GM04504 (cell line): ENCODE data around the gene SPATA21.
A peak's percentile ranks its signal among the peaks of the same experiment; 100 is the strongest.

ENCODE experiments used
- DNase-seq: peaks from one replicate; pipeline ENCODE4 v3.0.0-alpha.2; 2012; ENCODE audit warnings: low read depth

SPATA21 gene

DNA sequence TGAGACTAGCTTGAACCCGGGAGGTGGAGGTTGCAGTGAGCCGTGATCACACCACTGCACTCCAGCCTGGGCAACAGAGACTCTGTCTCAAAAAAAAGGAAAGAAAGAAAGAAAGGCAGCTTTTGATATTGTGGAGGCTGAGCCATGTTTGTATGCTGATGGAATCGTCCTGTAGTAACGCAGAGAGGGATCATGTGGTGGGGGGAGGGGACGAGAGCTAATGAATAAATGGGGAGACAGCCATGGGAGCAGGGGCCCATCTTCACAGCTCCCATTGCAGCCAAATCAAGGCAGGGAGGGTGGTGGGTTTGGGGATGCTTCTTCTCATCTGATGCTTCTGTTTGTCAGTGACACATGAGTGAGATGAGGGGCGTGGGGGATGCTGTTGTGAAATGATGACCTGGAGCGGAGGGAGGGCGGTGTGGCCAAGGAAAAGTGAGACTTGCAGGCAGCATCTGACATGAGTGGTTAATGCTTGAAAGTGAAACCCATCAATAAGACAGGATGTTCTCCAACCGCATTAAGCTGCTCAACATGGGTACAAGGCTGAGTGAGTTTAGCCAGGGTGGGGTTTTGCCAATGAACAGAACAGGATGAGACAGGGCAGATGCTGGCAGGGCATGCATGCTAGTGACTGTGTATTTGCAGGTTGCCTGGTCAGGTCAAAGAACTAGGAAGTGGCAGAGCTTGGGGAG is 16.7 kb downstream of the SPATA21 start:
- DNase-seq: no peak

DNA sequence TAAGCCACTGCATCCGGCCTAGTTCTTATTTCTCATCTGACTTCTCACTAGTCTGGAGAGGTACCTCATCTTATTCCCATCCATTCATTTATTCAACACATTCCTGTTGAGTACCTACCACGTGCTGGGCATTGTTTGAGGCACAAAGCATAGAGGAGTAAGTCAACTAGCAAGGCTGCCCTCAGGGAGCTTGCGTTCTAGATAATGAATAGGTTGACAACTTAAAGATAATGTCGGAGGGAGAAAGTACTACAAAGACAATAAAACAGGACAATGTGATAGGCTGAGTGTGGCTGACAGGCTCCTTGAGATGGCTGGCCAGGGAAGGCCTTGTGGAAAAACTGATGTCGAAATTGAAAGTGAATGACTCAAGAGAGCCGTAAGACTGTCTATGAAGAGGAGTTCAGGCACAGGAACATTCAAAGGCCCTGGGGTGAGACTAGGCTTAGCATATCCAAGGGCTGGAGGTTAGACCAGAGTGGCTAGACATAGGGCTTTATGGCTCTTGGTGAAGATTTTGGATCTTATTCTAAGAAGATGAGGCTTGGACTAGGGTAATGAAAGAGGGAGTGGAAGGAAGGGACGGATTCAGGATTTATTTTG is 18.3 kb downstream of the SPATA21 start:
- DNase-seq: no peak

DNA sequence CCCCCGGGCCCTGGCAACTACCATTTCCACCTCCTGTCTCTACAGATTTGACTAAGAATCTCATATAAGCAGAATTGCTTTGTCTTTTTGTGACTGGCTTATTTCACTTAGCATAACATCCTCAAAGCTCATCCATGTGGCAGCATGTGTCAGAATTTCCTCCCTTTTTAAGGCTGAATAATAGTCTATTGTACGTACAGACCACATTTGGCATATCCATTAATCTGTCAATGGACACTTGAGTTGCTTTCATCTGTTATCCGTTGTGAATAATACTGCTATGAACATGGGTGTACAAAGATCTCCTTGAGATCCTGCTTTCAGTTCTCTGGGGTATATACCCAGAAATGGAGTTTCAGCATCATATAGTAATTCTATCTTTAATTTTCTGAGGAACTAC is 24.0 kb downstream of the SPATA21 start:
- no peak for DNase-seq

- no peak for DNase-seq
Observed at GRCh38 chr1:16410803-16411202, 26.4 kb downstream of the SPATA21 start.

- no peak for DNase-seq
Observed at GRCh38 chr1:16409536-16410152, 27.6 kb downstream of the SPATA21 start.

DNA sequence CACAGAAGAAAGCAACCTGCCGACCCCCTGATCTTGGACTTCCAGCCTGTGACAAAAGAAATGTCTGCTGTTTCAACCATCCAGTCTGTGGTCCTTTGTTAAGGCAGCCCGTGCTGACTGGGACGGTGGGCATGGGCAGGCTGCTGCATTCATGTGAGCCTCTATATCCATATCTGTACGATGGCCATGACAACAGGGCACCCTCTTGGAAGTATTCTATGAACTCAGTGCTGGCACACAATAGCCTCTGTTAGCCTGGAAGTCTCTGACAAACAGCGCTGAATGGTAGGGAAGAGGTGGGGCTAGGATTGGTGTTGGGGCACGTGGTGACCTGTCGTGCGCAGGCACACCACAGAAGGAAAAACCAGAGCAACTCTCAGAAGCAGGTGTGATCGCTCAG is 30.4 kb downstream of the SPATA21 start:
- DNase-seq: no peak

- no peak for DNase-seq
Observed at GRCh38 chr1:16405441-16405840, 31.8 kb downstream of the SPATA21 start.

GRCh38 chr1:16402742-16403141 is 34.5 kb downstream of the SPATA21 start:
- DNase-seq: no peak

GRCh38 chr1:16398371-16398953 is 38.8 kb downstream of the SPATA21 start:
- no peak for DNase-seq

DNA sequence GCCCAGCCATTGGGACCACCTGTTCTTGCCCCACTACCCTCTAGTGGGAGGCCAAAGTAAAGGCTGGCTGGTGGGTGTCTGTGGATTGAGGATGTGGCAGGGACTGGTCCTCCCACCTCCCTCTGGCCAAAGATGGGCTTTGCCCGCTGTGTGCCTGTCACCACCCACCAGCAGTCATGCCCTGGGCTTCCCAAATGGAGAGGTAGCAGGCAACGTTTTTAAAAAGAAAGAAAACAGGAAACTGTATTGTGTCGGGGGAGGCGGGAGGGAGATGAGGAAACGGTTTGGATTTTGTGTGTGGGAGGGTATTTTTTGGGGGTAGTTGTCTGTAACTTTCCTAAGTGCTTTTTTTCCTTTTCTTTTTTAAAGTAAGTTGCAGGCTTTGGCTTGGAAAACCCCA is 40.1 kb downstream of the SPATA21 start:
- no peak for DNase-seq

DNA sequence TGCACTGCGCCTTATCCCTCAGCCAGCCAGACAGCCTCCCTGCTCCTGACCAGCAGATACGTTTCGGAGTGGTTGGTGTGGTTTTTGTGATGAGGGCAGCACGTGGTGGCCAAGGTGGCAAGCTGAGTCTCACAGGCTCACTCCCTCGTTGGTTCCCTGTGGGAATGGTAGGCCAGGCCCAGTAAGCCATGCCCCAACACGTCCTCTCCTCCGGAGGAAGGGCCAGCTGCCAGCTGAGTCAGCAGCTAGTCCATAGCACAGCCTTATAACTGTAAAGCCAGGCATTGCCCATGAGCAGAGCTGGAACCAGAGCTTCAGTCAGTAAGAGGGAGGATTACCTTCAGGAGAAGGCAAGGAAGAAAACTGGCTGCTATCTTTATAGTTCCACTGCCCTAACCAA is 40.6 kb downstream of the SPATA21 start:
- peak; percentile 66 for DNase-seq

DNA sequence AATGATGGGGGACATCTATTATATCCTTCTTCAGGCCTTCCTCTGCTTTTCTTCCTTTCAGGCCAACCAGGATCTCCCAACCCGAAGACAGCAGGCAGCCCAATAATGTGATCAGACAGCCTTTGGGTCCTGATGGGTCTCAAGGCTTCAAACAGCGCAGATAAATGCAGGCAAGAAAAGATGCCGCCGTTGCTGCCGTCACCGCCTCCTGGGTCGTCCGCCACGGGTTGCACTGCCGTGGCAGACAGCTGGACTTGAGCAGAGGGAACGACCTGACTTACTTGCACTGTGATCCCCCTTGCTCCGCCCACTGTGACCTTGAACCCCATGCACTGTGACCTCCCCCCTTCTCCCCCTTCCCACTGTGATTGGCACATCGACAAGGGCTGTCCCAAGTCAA is 42.2 kb downstream of the SPATA21 start:
- DNase-seq: no peak

GRCh38 chr1:16393570-16394521 is 43.4 kb downstream of the SPATA21 start:
- DNase-seq: no peak

- no peak for DNase-seq
Observed at GRCh38 chr1:16392740-16393569, 44.3 kb downstream of the SPATA21 start.

DNA sequence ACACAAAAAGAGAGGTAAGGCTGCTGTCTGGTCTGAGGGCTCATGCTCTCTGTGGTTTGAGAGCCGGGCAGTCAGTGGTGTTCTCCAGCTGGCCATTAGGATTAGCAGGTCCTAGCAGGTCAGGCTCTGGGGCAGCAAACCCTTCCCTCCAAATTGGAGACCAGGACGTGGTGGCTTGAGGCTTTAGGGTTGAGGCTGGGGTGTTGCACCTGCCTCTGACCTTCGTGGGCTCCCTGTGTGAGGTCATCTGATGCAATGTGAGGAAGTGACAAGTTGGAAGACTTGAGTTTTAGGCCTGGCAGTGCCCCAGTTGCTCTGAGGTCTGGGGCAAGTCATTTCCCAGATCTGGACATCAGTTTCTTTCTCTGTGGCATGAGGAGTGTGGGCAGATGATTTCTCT is 45.8 kb downstream of the SPATA21 start:
- DNase-seq: no peak

DNA sequence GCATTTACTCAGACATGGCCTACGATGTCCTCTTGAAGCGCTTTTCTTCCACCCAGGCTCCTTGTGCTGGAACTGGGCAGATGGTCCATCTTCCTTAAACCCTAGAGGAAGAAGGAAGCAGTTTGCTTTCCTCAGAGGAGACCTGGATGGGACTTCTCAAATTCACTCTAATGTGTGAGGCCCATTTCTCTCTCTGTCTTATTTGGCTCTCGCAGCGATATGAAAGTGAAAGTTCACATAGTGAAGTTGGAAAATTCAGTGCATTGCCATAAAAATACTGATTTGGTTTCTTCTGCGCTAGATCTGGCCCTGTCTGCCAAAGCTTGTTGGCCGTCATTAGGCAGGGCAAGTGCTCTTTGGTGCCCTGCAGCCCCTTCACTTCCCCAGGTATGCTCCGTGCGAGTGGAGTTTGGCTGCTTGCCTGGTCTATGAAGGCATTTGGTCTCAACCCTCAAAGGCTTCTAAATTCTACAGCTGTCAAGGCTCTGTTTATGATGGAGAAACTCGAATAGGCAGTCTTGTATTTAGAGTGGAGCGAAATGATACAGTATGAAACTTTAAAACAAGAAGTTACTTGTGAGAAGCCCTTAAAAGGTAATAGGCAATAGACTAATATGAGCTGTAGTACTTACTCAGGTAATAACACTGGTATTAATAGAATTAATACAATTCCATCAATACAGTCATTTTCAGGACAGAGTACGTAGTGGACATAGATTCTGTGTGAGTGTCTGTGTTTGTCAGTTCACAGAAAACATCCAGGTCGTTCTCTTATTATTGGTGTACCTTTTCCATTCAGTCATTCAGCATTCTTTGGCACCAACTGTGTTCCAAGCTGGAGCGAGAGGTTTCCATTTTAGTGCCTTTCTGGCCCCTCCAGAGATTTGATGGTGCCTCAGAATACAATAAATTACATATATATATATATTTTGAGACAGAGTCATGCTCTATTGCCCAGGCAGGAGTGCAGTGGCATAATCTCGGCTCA is 49.7 kb downstream of the SPATA21 start:
- no peak for DNase-seq

DNA sequence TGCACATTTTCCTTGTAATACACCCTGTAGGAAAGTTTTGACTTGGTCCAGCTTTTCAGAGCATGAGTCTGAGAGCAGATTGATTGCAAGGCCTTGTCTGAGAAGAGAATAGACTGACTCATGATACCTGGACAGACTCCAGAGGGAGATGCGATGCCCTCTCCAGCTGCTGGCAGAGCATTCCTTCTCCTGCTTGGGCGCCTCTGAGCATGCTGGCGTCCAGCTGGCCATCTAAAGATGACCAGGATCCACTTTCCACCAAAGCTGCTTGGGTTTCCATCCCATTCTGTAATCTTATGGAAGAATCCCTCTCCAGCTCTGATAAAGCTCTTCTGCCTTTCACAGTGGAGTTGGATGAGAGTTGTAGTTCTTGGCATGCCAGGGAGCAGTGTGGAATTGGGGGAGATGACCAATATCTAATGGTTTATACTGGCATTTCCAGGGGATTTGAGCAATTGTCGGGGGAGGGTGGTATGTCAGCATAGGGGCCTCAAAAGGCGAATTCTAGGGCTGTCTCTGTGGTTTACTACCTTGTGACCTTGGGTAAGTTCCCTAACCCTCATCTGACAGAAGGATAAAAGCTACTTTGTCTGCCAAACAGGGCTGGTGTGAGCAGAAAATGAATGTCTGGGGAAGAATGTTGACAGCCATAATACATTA is 50.6 kb downstream of the SPATA21 start:
- peak; percentile 61 for DNase-seq

- no peak for DNase-seq
Observed at GRCh38 chr1:16385659-16386453, 51.4 kb downstream of the SPATA21 start.

DNA sequence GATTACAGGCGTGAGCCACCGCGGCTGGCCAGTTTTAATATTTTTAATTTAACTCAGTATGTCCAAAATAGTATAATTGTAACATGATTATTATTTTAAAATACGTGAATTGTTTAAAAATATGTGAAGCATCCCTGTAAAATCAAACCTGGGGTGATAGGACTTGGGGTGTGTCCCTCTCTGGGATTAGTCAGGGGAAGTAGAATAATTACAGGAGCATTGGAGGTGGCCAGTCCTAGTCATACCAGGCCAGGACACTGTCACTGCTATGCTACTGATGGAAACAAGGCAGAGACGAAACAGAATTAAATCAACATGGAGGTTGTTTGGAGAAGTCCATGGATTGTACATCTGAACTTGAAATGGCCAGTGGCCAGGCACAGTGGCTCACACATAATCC is 53.3 kb downstream of the SPATA21 start:
- DNase-seq: no peak
